GM18870 (cell line): ENCODE results near the gene OR5I1.
A peak's percentile ranks its signal among the peaks of the same experiment; 100 is the strongest.
"Not testable (repeated sequence)": the region's sequence is repeated elsewhere in the genome, so short reads cannot be mapped to it uniquely, and the experiment has no call there.

Experiments
- ATAC-seq: cut with Tn5 transposase; IDR thresholded peaks from one replicate; pipeline ENCODE4 v1.9.1; 2021; ENCODE audit warnings: moderate library complexity; ENCODE audit not compliant: unreplicated experiment

The OR5I1 gene

GRCh38 chr11:55936300-55936699 lies at the start of gene OR5I1:
TSS of gene OR5I1 (minus strand) at chr11:55936400. CDS start at chr11:55936400, 0 bp downstream.
- no peak for ATAC-seq

- ATAC-seq = no peak
These were observed 34.7 kb upstream of the OR5I1 start for GRCh38 chr11:55970935-55971334.

DNA sequence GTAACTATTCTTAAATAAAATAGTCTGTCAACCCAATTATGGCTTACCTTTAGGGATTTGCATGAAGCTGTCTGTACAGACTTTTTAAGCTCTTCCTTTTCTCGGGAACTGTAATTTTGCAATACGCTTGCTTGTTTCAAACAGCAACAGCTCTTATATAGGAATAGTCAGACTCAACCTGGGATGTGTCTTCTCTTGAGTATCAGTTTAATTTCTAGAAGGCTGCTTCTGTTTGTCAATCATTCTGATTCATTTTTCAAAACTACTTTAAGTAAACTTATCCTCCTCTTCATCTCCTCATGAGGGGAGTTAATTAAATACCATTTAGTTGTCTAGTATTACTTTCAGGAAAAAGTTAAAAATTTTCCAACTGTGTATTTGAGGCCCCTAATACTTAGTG lies 33.6 kb upstream of the OR5I1 start, which contains the start of gene OR10AG1:
OR10AG1 (minus strand) TSS at position 101 of the 400 bp plus-strand sequence; CDS start at position 63, 38 bp downstream.
- no peak for ATAC-seq

GRCh38 chr11:55967914-55968313 lies 31.7 kb upstream of the OR5I1 start:
- ATAC-seq = no peak

- no peak for ATAC-seq
These were observed 30.2 kb upstream of the OR5I1 start for GRCh38 chr11:55966391-55966790.

GRCh38 chr11:55956521-55956920 lies 20.3 kb upstream of the OR5I1 start:
- no peak for ATAC-seq

DNA sequence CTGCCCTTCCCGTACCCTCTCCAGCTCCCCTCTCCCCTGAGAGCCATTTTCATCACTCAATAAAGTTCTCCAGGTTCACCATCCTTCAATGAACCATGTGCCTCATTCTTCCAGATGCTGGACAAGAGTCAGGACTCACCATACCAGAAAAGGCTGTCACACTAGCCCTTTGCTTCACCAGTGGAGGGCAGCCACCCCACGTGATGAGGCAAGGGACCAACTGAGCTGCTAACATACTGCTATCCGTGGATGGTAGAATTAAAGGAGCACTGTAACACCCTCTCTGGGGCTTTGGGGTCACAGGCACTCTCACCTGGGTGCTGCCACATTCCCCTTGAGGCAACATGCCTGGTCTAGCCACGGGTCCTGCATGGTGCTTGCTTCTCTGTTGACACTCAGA lies 13.1 kb upstream of the OR5I1 start:
- ATAC-seq = no peak

DNA sequence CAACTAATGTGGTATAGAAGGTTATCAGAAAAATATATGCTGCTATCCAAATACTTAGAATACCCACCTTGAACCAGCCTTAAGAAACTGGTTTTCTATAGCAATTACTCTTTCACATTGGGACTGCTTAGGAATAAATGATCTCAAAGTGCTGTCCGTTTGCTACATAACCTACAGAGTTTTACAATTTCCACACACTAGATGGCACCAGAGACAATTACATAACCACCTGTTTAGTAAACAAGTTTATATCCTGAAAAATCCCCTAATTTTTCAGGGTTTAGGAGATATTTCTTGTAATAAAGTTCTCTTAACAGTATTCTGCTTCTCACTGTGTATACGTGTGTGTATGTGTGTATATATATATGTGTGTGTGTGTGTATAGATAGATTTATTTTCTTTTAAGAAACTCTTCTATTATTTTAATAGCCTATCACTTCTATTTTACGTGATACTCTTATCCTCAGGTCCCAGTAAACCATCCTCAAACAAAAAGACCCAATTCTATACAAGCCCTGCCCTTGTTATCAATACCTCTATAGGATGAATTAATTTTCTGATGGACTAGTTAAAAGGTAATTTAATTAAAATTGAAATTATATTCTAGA lies 6.7 kb upstream of the OR5I1 start:
- peak; percentile 54 for ATAC-seq

GRCh38 chr11:55920537-55920936 lies 15.7 kb downstream of the OR5I1 start:
- no peak for ATAC-seq

DNA sequence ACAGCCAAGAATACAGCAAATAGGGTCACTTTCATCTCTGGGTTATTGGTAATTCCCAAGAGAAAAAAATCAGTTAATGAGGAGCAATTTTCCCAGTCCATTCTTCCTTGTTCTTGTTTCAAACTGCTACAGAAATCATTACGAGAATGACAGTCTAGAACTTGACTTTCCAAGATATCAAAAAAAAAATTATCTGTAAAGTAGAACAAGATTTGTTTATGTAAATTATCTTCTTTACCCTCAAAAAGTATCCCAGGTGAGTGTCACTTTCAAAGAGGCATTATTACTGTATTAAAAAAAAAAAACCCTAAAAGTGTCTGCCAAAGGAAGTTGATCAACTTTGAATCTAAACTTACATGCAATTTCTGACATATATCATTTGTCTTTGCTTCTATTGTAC lies 21.7 kb downstream of the OR5I1 start, which contains the start of gene OR5W2:
OR5W2 (minus strand) TSS at position 101 of the 400 bp plus-strand sequence; CDS start at position 101, 0 bp downstream.
- no peak for ATAC-seq

GRCh38 chr11:55902308-55902707 lies 33.9 kb downstream of the OR5I1 start:
- no peak for ATAC-seq

- ATAC-seq = no peak
These were observed 41.0 kb downstream of the OR5I1 start for GRCh38 chr11:55895216-55895615.

GRCh38 chr11:55885481-55885880 lies 50.7 kb downstream of the OR5I1 start:
- not testable (repeated sequence) for ATAC-seq
